MCF 10A (cell line): ENCODE measurements around the gene TBRG4. TPM values are rescaled to one million over a fixed set of nuclear protein-coding genes. Genes with fewer than 3 reads are reported as not detected.

Experiments
- BruUV-seq: library from RNA; stranded (reverse); fragments of 400-500 nt; replicated peaks from 2 replicates; lab custom pipeline; 2021; lab: Mats Ljungman, UMichigan
- CTCF ChIA-PET: fragments of 300-600 bp; sonication (Branson Sonifier 250); formaldehyde crosslinking; extraction: SDS; loops from one replicate; lab custom pipeline; 2021; ENCODE audit warnings: antibody characterized with exemption, inconsistent platforms; lab: Yijun Ruan, JAX
- POLR2A ChIA-PET: fragments of 300-600, 350-650 bp; sonication (Branson Sonifier 250); formaldehyde crosslinking; extraction: SDS; loops from one replicate; lab custom pipeline; 2020; ENCODE audit warnings: antibody characterized with exemption, inconsistent platforms; lab: Yijun Ruan, JAX
- DNase-seq: peaks from one replicate; pipeline ENCODE4 v3.0.0-alpha.2; 2018; ENCODE audit not compliant: unreplicated experiment
- H3K27ac Mint-ChIP-seq: one replicate; pipeline ENCODE4 v1.8.0; 2022; ENCODE audit warnings: mild to moderate bottlenecking, low read depth, mixed read lengths; ENCODE audit not compliant: unreplicated experiment
- H3K27me3 Mint-ChIP-seq: one replicate; pipeline ENCODE4 v1.8.0; 2022; ENCODE audit warnings: mixed read lengths; ENCODE audit not compliant: insufficient read depth, unreplicated experiment
- H3K36me3 Mint-ChIP-seq: one replicate; pipeline ENCODE4 v1.8.0; 2022; ENCODE audit warnings: mild to moderate bottlenecking, moderate library complexity, mixed read lengths; ENCODE audit not compliant: insufficient read depth, unreplicated experiment
- H3K4me1 Mint-ChIP-seq: one replicate; pipeline ENCODE4 v1.8.0; 2022; ENCODE audit warnings: mixed read lengths; ENCODE audit not compliant: insufficient read depth, unreplicated experiment
- H3K4me3 Mint-ChIP-seq: one replicate; pipeline ENCODE4 v1.8.0; 2022; ENCODE audit warnings: mild to moderate bottlenecking, moderate library complexity, mixed read lengths; ENCODE audit not compliant: unreplicated experiment
- H3K9me3 Mint-ChIP-seq: one replicate; pipeline ENCODE4 v1.8.0; 2022; ENCODE audit warnings: mixed read lengths; ENCODE audit not compliant: unreplicated experiment
- intact Hi-C: fragments of 100-400 bp; cut with micrococcal nuclease; formaldehyde crosslinking; loops from 2 replicates; pipeline ENCODE4 v1.14.1; 2022
- total RNA-seq: library from RNA; stranded (reverse); gene quantifications from 2 replicates; pipeline ENCODE4 v1.2.3, GENCODE V29; 2022
- TF ChIP-seq, protein P1 (sequence below): fragments of 200-600 bp; IDR thresholded peaks from one replicate; pipeline ENCODE4 v1.8.0; 2022; ENCODE audit warnings: antibody characterized with exemption, mild to moderate bottlenecking; ENCODE audit not compliant: unreplicated experiment

The TBRG4 gene
- total RNA-seq, 1 experiment from 2014 or later = 85.7 TPM

DNA sequence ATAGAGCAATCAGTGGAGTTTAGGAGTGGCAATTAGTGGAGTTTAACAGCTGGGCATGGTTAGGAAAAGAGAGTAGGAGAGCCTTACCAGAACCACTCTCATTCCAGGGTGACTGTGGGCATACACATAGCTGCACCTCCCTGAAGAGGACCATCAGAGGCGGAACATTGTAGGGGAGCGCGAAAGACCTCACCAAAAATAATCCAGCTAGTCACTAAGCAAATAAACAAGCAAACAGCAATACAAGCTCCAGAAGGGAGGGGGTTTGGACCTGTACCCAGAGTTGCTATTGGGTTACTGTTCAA is 18.6 kb downstream of the TBRG4 start:
- H3K27ac Mint-ChIP-seq = no peak overlapping the region
- no TSS peak for BruUV-seq
- no peaks in the 10 kb centered on the region for H3K27me3 Mint-ChIP-seq
- TF ChIP-seq, protein P1, sequence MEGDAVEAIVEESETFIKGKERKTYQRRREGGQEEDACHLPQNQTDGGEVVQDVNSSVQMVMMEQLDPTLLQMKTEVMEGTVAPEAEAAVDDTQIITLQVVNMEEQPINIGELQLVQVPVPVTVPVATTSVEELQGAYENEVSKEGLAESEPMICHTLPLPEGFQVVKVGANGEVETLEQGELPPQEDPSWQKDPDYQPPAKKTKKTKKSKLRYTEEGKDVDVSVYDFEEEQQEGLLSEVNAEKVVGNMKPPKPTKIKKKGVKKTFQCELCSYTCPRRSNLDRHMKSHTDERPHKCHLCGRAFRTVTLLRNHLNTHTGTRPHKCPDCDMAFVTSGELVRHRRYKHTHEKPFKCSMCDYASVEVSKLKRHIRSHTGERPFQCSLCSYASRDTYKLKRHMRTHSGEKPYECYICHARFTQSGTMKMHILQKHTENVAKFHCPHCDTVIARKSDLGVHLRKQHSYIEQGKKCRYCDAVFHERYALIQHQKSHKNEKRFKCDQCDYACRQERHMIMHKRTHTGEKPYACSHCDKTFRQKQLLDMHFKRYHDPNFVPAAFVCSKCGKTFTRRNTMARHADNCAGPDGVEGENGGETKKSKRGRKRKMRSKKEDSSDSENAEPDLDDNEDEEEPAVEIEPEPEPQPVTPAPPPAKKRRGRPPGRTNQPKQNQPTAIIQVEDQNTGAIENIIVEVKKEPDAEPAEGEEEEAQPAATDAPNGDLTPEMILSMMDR = no peak
- no peaks in the 10 kb centered on the region for H3K9me3 Mint-ChIP-seq
- intact Hi-C loops = no loop called here
- POLR2A ChIA-PET = interaction anchor here (0.5 to 2.8 kb wide), 4 partner anchors 16 to 245 kb away, joined by 3 to 16 read pairs (median 4); partner anchors contain the start of genes H2AZ2 and TBRG4
- H3K36me3 Mint-ChIP-seq = no peaks in the 10 kb centered on the region
- no peak overlapping the region for H3K4me3 Mint-ChIP-seq
- no peak for DNase-seq
- CTCF ChIA-PET = interaction anchor here (0.6 to 1.2 kb wide), 2 partner anchors 19 to 504 kb away, joined by 3 read pairs; partner anchors contain the start of gene TBRG4
- H3K4me1 Mint-ChIP-seq = peaks cover 12% of the 10 kb centered on the region

DNA sequence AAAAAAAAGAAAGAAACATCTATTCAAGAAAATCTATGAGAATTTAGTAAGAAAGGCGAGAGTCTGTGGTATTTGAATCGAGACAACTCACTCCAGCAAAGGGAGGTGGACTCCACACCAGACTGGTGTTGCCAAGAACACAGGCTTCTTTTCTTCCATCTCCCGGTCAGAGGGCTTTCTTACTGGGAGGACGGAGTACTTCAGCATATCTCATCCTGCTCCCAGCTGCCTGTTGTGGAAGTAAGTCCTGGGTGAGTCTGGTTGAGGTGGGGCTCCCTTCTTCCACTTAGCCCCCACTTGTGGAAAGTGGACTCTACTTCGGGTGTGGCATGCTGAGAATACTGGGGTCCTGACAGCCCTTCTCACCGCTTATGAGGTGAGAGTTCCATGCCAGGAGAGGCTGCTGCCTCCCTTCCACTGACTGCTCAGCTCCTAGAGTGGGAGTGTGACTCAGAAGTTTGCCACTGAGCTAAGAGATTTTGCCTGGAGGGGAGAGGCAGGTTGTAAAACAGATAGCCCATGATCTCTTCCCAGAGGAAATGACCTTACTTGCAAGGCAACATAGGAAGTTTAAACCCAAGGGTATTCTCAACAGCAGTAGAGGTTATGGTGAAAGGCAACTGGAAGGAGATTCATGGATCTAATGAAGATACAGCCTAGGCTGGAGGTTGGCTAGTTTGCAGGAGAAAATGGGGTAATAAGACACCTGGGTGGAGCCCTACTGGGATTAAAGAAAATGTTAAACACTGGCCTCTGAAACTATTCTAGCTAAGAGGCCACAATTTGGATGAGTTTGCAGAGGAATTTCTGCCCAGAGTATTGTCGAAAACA is 19.2 kb downstream of the TBRG4 start:
- no TSS peak for BruUV-seq
- POLR2A ChIA-PET = interaction anchor here (0.5 to 2.8 kb wide), 5 partner anchors 13 to 244 kb away, joined by 3 to 16 read pairs (median 4); partner anchors contain the start of genes H2AZ2 and TBRG4
- peaks cover 12% of the 10 kb centered on the region for H3K4me1 Mint-ChIP-seq
- no peaks in the 10 kb centered on the region for H3K27me3 Mint-ChIP-seq
- CTCF ChIA-PET = interaction anchor here (0.6 to 1.2 kb wide), 2 partner anchors 360 to 504 kb away, joined by 3 read pairs; no protein-coding TSS in a partner anchor
- intact Hi-C loops = no loop called here
- H3K4me3 Mint-ChIP-seq = no peak overlapping the region
- TF ChIP-seq, protein P1 = no peak
- DNase-seq = peak; percentile 74
- no peaks in the 10 kb centered on the region for H3K9me3 Mint-ChIP-seq
- no peak overlapping the region for H3K27ac Mint-ChIP-seq
- no peaks in the 10 kb centered on the region for H3K36me3 Mint-ChIP-seq

DNA sequence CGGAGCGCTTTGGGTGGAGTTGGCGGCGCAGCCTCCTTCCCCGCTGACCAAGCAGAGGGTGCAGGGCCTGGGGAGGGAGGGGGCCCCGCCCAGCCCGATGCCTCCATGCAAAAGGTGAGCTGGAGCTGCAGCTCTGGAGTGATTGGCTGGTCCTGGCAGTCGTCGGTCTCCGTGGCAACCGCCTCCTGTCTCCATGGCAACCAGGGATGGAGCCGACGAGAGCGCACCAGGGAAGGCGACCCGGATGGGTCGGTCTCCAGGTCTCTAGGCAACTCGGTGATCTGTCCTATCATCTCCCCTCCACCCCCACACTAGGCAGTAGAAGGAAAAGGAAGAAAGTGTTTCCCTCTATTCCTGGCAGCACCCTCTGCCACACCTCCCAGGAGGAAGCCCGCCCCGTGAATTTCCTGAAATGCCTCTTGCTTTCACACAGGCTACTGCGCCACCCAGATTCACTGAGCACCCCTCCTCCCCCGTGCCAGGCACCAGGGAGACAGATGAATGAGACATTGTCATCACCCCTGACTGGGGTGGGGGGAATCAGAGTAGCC is 22.1 kb downstream of the TBRG4 start:
- H3K4me3 Mint-ChIP-seq = no peak overlapping the region
- no peak overlapping the region for H3K27ac Mint-ChIP-seq
- intact Hi-C loops = no loop called here
- CTCF ChIA-PET = interaction anchor here (0.6 kb wide), 1 partner anchor 282 kb away, joined by 3 read pairs; no protein-coding TSS in a partner anchor
- H3K36me3 Mint-ChIP-seq = no peaks in the 10 kb centered on the region
- H3K27me3 Mint-ChIP-seq = no peaks in the 10 kb centered on the region
- H3K4me1 Mint-ChIP-seq = peaks cover 12% of the 10 kb centered on the region
- DNase-seq = peak; percentile 30
- TF ChIP-seq, protein P1 = no peak
- POLR2A ChIA-PET = interaction anchor here (0.6 kb wide), 1 partner anchor 10 kb away, joined by 3 read pairs; no protein-coding TSS in a partner anchor
- H3K9me3 Mint-ChIP-seq = no peaks in the 10 kb centered on the region
- no TSS peak for BruUV-seq

DNA sequence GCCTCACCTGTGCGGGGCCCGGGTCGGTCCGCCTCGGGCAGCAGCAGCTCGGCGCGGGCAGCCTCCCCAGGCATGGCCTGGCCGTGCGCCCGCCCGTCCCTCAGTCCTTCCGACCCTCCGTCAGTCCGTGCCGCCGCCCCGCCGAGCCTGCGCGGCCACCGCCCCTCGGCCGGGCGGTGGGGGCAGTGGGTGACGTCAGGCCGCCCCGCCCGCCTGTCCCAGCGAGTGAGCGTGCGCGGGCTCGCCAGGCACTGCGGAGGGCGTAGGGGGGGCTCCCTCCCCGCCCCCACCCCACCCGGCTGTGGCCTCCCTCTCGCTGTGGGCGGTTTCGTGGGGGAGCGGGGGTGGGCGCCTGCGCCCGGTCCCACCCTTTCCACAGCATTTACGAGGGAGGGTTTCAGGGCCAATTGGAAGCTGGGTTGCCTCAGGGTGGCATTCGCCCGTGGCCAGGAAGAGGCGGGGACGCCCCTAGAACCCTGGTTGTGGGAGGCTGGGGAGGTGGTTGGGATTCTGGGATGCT is 22.6 kb downstream of the TBRG4 start, which contains the start of gene NACAD:
Gene NACAD, minus strand, starts transcription at position 149 of the 520 bp plus-strand sequence. Its CDS starts 75 bp downstream, at position 74.
- BruUV-seq = no TSS peak
- no peaks in the 10 kb centered on the region for H3K36me3 Mint-ChIP-seq
- intact Hi-C loops = no loop called here
- no peak for DNase-seq
- H3K27me3 Mint-ChIP-seq = no peaks in the 10 kb centered on the region
- ChIA-PET CTCF (interaction anchor here (0.6 kb wide), 2 partner anchors 281 to 501 kb away, joined by 3 read pairs; no protein-coding TSS in a partner anchor), POLR2A (no interaction called here)
- H3K4me1 Mint-ChIP-seq = peaks cover 12% of the 10 kb centered on the region
- no peak within 1 kb of the TSS for H3K27ac Mint-ChIP-seq
- H3K4me3 Mint-ChIP-seq = no peak within 1 kb of the TSS
- H3K9me3 Mint-ChIP-seq = no peaks in the 10 kb centered on the region
- TF ChIP-seq, protein P1 = no peak
